Activated CD8-positive, alpha-beta T cell treated with anti-CD3 and anti-CD28 coated beads for 36 hours (primary cell): ENCODE measurements around the gene OCIAD2. TPM values are rescaled to one million over a fixed set of nuclear protein-coding genes. Genes with fewer than 3 reads are reported as not detected.

ENCODE experiments used
- ATAC-seq: fragments of 200-7000 bp; cut with Tn5 transposase; one replicate; pipeline ENCODE4 v1.10.0; 2021; ENCODE audit warnings: mild to moderate bottlenecking, moderate library complexity
- CTCF ChIA-PET: fragments of 350-600 bp; sonication (Branson Sonifier 250); formaldehyde crosslinking; loops from one replicate; lab custom pipeline; 2021; ENCODE audit warnings: antibody characterized with exemption; lab: Charles Lee
- POLR2A ChIA-PET: fragments of 350-600 bp; sonication (Branson Sonifier 250); formaldehyde crosslinking; loops from one replicate; lab custom pipeline; 2021; ENCODE audit warnings: antibody characterized with exemption; lab: Charles Lee
- DNase-seq: peaks from one replicate; pipeline ENCODE4 v3.0.0-alpha.2; 2020
- H3K27ac Mint-ChIP-seq: one replicate; pipeline ENCODE4 v1.8.0; 2021; ENCODE audit warnings: mild to moderate bottlenecking, mixed read lengths
- H3K27me3 Mint-ChIP-seq: one replicate; pipeline ENCODE4 v1.8.0; 2021; ENCODE audit warnings: mixed read lengths
- H3K36me3 Mint-ChIP-seq: one replicate; pipeline ENCODE4 v1.8.0; 2021; ENCODE audit warnings: low read depth, mixed read lengths
- H3K4me1 Mint-ChIP-seq: one replicate; pipeline ENCODE4 v1.8.0; 2021; ENCODE audit warnings: low read depth, mixed read lengths
- H3K4me3 Mint-ChIP-seq: one replicate; pipeline ENCODE4 v1.8.0; 2021; ENCODE audit warnings: mild to moderate bottlenecking, moderate library complexity, mixed read lengths
- H3K9me3 Mint-ChIP-seq: one replicate; pipeline ENCODE4 v1.8.0; 2021; ENCODE audit warnings: mixed read lengths
- CTCF ChIP-seq: fragments of 200-600 bp; IDR thresholded peaks from one replicate; pipeline ENCODE4 v1.8.0; 2022; ENCODE audit warnings: antibody characterized with exemption, mild to moderate bottlenecking
- intact Hi-C: fragments of 100-400 bp; cut with micrococcal nuclease; formaldehyde crosslinking; loops from one replicate; pipeline ENCODE4 v1.10.0; 2022
- total RNA-seq, 2 experiments: library from RNA; stranded (reverse); gene quantifications; one replicate each; pipeline ENCODE4 v1.2.3, GENCODE V29; 2021

Gene OCIAD2
- total RNA-seq, result 10 to 100 TPM; 65.1 to 82.7 TPM

GRCh38 chr4:48906206-48907173 lies at the start of gene OCIAD2:
Gene OCIAD2 (minus strand): TSS chr4:48906774. CDS start chr4:48904549, 2,225 bp downstream.
- Mint-ChIP-seq H3K4me3 (peak within 1 kb of the TSS; percentile 77), H3K27me3 (no peaks in the 10 kb centered on the region), H3K27ac (peak within 1 kb of the TSS; percentile 91), H3K36me3 (peaks cover 18% of the 10 kb centered on the region), H3K4me1 (peaks cover 49% of the 10 kb centered on the region), H3K9me3 (no peaks in the 10 kb centered on the region)
- ATAC-seq (peak; percentile 74), DNase-seq (peak; percentile 91)
- POLR2A ChIA-PET, result interaction anchor here (0.8 to 1.4 kb wide), 6 partner anchors 9 to 222 kb away, joined by 3 to 5 read pairs (median 3); no protein-coding TSS in a partner anchor
- intact Hi-C loops, result loop anchor here (5.0 kb wide), 1 partner anchor 74 kb away; the partner anchor contains the start of gene OCIAD1
- TF ChIP-seq CTCF, result peak; percentile 5
- CTCF ChIA-PET, result interaction anchor here (1.0 to 1.7 kb wide), 5 partner anchors 14 to 328 kb away, joined by 3 to 6 read pairs (median 4); no protein-coding TSS in a partner anchor

GRCh38 chr4:48954314-48954713 lies 47.7 kb upstream of the OCIAD2 start:
- DNase-seq (no peak), ATAC-seq (no peak)
- no peaks in the 10 kb centered on the region for H3K9me3 Mint-ChIP-seq
- no peak for TF ChIP-seq CTCF
- ChIA-PET POLR2A (no interaction called here), CTCF (no interaction called here)
- intact Hi-C loops, result no loop called here
- H3K4me3 Mint-ChIP-seq, result no peak overlapping the region
- H3K27me3 Mint-ChIP-seq, result no peaks in the 10 kb centered on the region
- no peak overlapping the region for H3K27ac Mint-ChIP-seq
- H3K36me3 Mint-ChIP-seq, result no peaks in the 10 kb centered on the region
- peaks cover 3% of the 10 kb centered on the region for H3K4me1 Mint-ChIP-seq

GRCh38 chr4:48949518-48950219 lies 43.1 kb upstream of the OCIAD2 start:
- intact Hi-C loops, result no loop called here
- H3K9me3 Mint-ChIP-seq, result no peaks in the 10 kb centered on the region
- no peak overlapping the region for H3K4me3 Mint-ChIP-seq
- H3K27ac Mint-ChIP-seq, result no peak overlapping the region
- no peak for TF ChIP-seq CTCF
- no peaks in the 10 kb centered on the region for H3K27me3 Mint-ChIP-seq
- DNase-seq, result no peak
- ATAC-seq, result no peak
- peaks cover 9% of the 10 kb centered on the region for H3K4me1 Mint-ChIP-seq
- ChIA-PET CTCF (no interaction called here), POLR2A (no interaction called here)
- H3K36me3 Mint-ChIP-seq, result no peaks in the 10 kb centered on the region

GRCh38 chr4:48949086-48949485 lies 42.5 kb upstream of the OCIAD2 start:
- no peak for TF ChIP-seq CTCF
- Mint-ChIP-seq H3K9me3 (no peaks in the 10 kb centered on the region), H3K27ac (no peak overlapping the region), H3K4me3 (no peak overlapping the region), H3K4me1 (peaks cover 13% of the 10 kb centered on the region), H3K36me3 (no peaks in the 10 kb centered on the region), H3K27me3 (no peaks in the 10 kb centered on the region)
- CTCF ChIA-PET, result no interaction called here
- ATAC-seq (no peak), DNase-seq (no peak)
- POLR2A ChIA-PET, result no interaction called here
- intact Hi-C loops, result no loop called here
